Transverse colon (tissue), 4 donors: ENCODE data around the gene RESF1.

Experiments used
- CTCF ChIP-seq, 5 experiments: fragments of 200-600 bp in 3 of 5; fragments of 450-650 bp in 2 of 5; sonication (generic) in 3 of 5; IDR thresholded peaks; 1 replicate in 2 of 5; 2 replicates in 3 of 5; pipeline ENCODE4 v1.5.1; 2016 to 2017; ENCODE audit warnings: antibody characterized with exemption in 5 of 5, inconsistent platforms in 3 of 5, mild to moderate bottlenecking in 2 of 5, moderate library complexity in 1 of 5
- EP300 ChIP-seq: sonication (generic); formaldehyde crosslinking; IDR thresholded peaks from one replicate; pipeline ENCODE4 v1.6.1; 2017; ENCODE audit warnings: antibody characterized with exemption, low read depth
- POLR2A ChIP-seq: fragments of 450-650 bp; IDR thresholded peaks from one replicate; pipeline ENCODE4 v1.6.1; 2016; ENCODE audit warnings: antibody characterized with exemption, mild to moderate bottlenecking, moderate library complexity
- POLR2AphosphoS5 ChIP-seq, 3 donors: sonication (generic); formaldehyde crosslinking; IDR thresholded peaks; one replicate each; pipeline ENCODE4 v1.6.1; 2016; ENCODE audit warnings: antibody characterized with exemption in 3 of 3

GRCh38 chr12:31989571-31990362, 30.6 kb downstream of the RESF1 start:
- TF ChIP-seq POLR2A (no peak), EP300 (no peak), CTCF (IDR thresholded peaks at IDR 0.05) (no peak), POLR2AphosphoS5 (IDR thresholded peaks at IDR 0.05) (no peak)
